K562 treated with DMSO at 1 percent for 48 hours (cell line): ENCODE data around the gene WFIKKN1. TPM values are rescaled to one million over a fixed set of nuclear protein-coding genes. Genes with fewer than 3 reads are reported as not detected.

Experiments used
- total RNA-seq: library from RNA; unstranded; fragments of 300-600 nt; gene quantifications from 2 replicates; pipeline ENCODE4 v1.2.3, GENCODE V29; 2022; ENCODE audit warnings: low replicate concordance; ENCODE audit errors: extremely low read depth

WFIKKN1 gene
- not detected in 2 replicates for total RNA-seq

GRCh38 chr16:630815-631405 is at the start of gene WFIKKN1:
Gene WFIKKN1 (plus strand): TSS chr16:630985. CDS start chr16:631254, 269 bp downstream.

GRCh38 chr16:589658-590187 is 41.1 kb upstream of the WFIKKN1 start, which contains the start of gene RAB40C:
Gene RAB40C (plus strand): TSS chr16:590066. CDS start chr16:590292, 226 bp downstream.

GRCh38 chr16:636206-637080 is 5.7 kb downstream of the WFIKKN1 start, which contains the start of gene METTL26:
Gene METTL26 (minus strand): TSS chr16:636305. CDS start chr16:636290, 15 bp downstream.

GRCh38 chr16:641326-642188 is 10.8 kb downstream of the WFIKKN1 start, which contains the start of gene MCRIP2:
Gene MCRIP2 (plus strand): TSS chr16:641828. CDS start chr16:641992, 164 bp downstream.

GRCh38 chr16:648781-649589 is 18.2 kb downstream of the WFIKKN1 start, which contains the start of gene WDR90:
Gene WDR90 (plus strand): TSS chr16:649365. CDS start chr16:649417, 52 bp downstream.

GRCh38 chr16:667780-668518 is 37.2 kb downstream of the WFIKKN1 start, which contains the start of gene RHOT2:
Gene RHOT2 (plus strand): TSS chr16:668132. CDS start chr16:668200, 68 bp downstream.

GRCh38 chr16:674968-675883 is 44.4 kb downstream of the WFIKKN1 start, which contains the start of gene RHBDL1:
Gene RHBDL1 (plus strand): TSS chr16:675671. CDS start chr16:675791, 120 bp downstream.

GRCh38 chr16:679814-680624 is 49.2 kb downstream of the WFIKKN1 start, which contains the start of gene STUB1:
Gene STUB1 (plus strand): TSS chr16:680410. CDS start chr16:680526, 116 bp downstream.

Other genes with a start within 250 kb of the WFIKKN1 start
- not detected in 2 replicates for gene PGAP6, start 249.0 kb upstream of the WFIKKN1 start, total RNA-seq
- gene NME4, start 233.8 kb upstream of the WFIKKN1 start, total RNA-seq: not detected in 2 replicates
- not detected in 2 replicates for gene DECR2, start 229.1 kb upstream of the WFIKKN1 start, total RNA-seq
- gene RAB11FIP3, start 205.3 kb upstream of the WFIKKN1 start, total RNA-seq: not detected in 2 replicates
- gene CAPN15, start 103.3 kb upstream of the WFIKKN1 start, total RNA-seq: not detected in 2 replicates
- not detected in 2 replicates for gene PRR35, start 70.6 kb upstream of the WFIKKN1 start, total RNA-seq
- gene NHLRC4, start 64.0 kb upstream of the WFIKKN1 start, total RNA-seq: not detected in 2 replicates
- 359 TPM in 1 of 2 replicates, not detected in the other for gene PIGQ, start 61.0 kb upstream of the WFIKKN1 start, total RNA-seq
- not detected in 2 replicates for gene RAB40C, start 40.9 kb upstream of the WFIKKN1 start, total RNA-seq
- not detected in 2 replicates for gene METTL26, start 5.3 kb downstream of the WFIKKN1 start, total RNA-seq
- gene MCRIP2, start 10.8 kb downstream of the WFIKKN1 start, total RNA-seq: not detected in 2 replicates
- not detected in 2 replicates for gene WDR90, start 18.4 kb downstream of the WFIKKN1 start, total RNA-seq
- not detected in 2 replicates for gene RHOT2, start 37.1 kb downstream of the WFIKKN1 start, total RNA-seq
- not detected in 2 replicates for gene RHBDL1, start 44.7 kb downstream of the WFIKKN1 start, total RNA-seq
- not detected in 2 replicates for gene STUB1, start 49.4 kb downstream of the WFIKKN1 start, total RNA-seq
- gene JMJD8, start 53.3 kb downstream of the WFIKKN1 start, total RNA-seq: not detected in 2 replicates
- not detected in 2 replicates for gene WDR24, start 59.4 kb downstream of the WFIKKN1 start, total RNA-seq
- not detected in 2 replicates for gene FBXL16, start 74.8 kb downstream of the WFIKKN1 start, total RNA-seq
- gene METRN, start 84.1 kb downstream of the WFIKKN1 start, total RNA-seq: not detected in 2 replicates
- gene ANTKMT, start 90.2 kb downstream of the WFIKKN1 start, total RNA-seq: not detected in 2 replicates
- not detected in 2 replicates for gene CCDC78, start 95.5 kb downstream of the WFIKKN1 start, total RNA-seq
- not detected in 2 replicates for gene HAGHL, start 96.1 kb downstream of the WFIKKN1 start, total RNA-seq
- gene CIAO3, start 110.0 kb downstream of the WFIKKN1 start, total RNA-seq: not detected in 2 replicates
- not detected in 2 replicates for gene MSLN, start 129.7 kb downstream of the WFIKKN1 start, total RNA-seq
- not detected in 2 replicates for gene RPUSD1, start 157.4 kb downstream of the WFIKKN1 start, total RNA-seq
- not detected in 2 replicates for gene CHTF18, start 157.6 kb downstream of the WFIKKN1 start, total RNA-seq
- gene GNG13, start 169.7 kb downstream of the WFIKKN1 start, total RNA-seq: not detected in 2 replicates